ENCODE measurements around the gene PRG3. TPM values are rescaled to one million over a fixed set of nuclear protein-coding genes. Genes with fewer than 3 reads are reported as not detected.

The PRG3 gene
- total RNA-seq, 2 experiments from 2014 or later, result not detected

- intact Hi-C loops (cut with DNase I, micrococcal nuclease), result no loop called here
- Mint-ChIP-seq H3K36me3 (ENCODE audit: low read depth) (no peaks in the 10 kb centered on the region), H3K27ac (no peak overlapping the region), H3K4me1 (ENCODE audit: low read depth) (no peaks in the 10 kb centered on the region), H3K27me3 (peaks cover 21% of the 10 kb centered on the region), H3K4me3 (no peak overlapping the region), H3K9me3 (no peaks in the 10 kb centered on the region)
- Histone ChIP-seq H3K27ac (ENCODE audit: low read depth in 1 of 2, low read length in 2 of 2) (no peak overlapping the region), H3K9me3 (ENCODE audit: control insufficient read depth in 1 of 2, insufficient read depth in 1 of 2, low read length in 2 of 2) (no peaks in the 10 kb centered on the region), H3K4me3 (ENCODE audit: low read length) (no peak overlapping the region), H3K36me3 (ENCODE audit: insufficient read depth, low read length) (no peaks in the 10 kb centered on the region), H3K27me3 (ENCODE audit: control insufficient read depth in 1 of 2, insufficient read depth in 2 of 2, low read length in 2 of 2) (no peaks in the 10 kb centered on the region), H3K4me1 (ENCODE audit: insufficient read depth, low read length) (no peaks in the 10 kb centered on the region)
- CTCF ChIA-PET, result no interaction called here
- no peak for ATAC-seq (ENCODE audit: poor library complexity)
- TF ChIP-seq CTCF (IDR thresholded peaks at IDR 0.05), result no peak
- no peak for DNase-seq
- POLR2A ChIA-PET, result no interaction called here
These were observed 5.5 kb downstream of the PRG3 start for GRCh38 chr11:57375490-57375889.

DNA sequence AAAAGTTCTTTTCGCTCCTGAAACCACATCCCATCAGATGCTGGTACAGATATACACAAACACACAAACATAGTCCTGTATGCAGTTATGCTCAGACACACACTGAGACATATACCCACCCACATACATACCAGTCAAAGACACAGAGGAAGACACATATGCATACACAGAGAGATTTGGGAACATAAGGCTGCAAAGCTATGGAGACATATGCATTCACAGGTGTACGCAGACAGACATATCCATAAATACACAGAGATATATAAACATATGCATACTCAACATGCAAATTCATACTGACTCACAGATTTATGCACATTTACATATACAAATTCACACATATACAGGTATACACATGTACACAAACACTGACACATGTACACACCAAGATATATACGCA, 6.0 kb downstream of the PRG3 start:
- H3K9me3 Mint-ChIP-seq, result no peaks in the 10 kb centered on the region
- H3K4me1 ChIP-seq (ENCODE audit: insufficient read depth, low read length), result no peaks in the 10 kb centered on the region
- no peaks in the 10 kb centered on the region for H3K27me3 ChIP-seq (ENCODE audit: control insufficient read depth in 1 of 2, insufficient read depth in 2 of 2, low read length in 2 of 2)
- H3K27ac Mint-ChIP-seq, result no peak overlapping the region
- ATAC-seq (ENCODE audit: poor library complexity) (no peak), DNase-seq (no peak)
- H3K9me3 ChIP-seq (ENCODE audit: control insufficient read depth in 1 of 2, insufficient read depth in 1 of 2, low read length in 2 of 2), result no peaks in the 10 kb centered on the region
- ChIA-PET CTCF (no interaction called here), POLR2A (no interaction called here)
- intact Hi-C loops (cut with DNase I, micrococcal nuclease), result no loop called here
- no peaks in the 10 kb centered on the region for H3K36me3 ChIP-seq (ENCODE audit: insufficient read depth, low read length)
- H3K4me3 Mint-ChIP-seq, result no peak overlapping the region
- H3K27ac ChIP-seq (ENCODE audit: low read depth in 1 of 2, low read length in 2 of 2), result no peak overlapping the region
- no peaks in the 10 kb centered on the region for H3K36me3 Mint-ChIP-seq (ENCODE audit: low read depth)
- H3K4me1 Mint-ChIP-seq (ENCODE audit: low read depth), result no peaks in the 10 kb centered on the region
- TF ChIP-seq CTCF (IDR thresholded peaks at IDR 0.05), result no peak
- H3K27me3 Mint-ChIP-seq, result peaks cover 21% of the 10 kb centered on the region
- no peak overlapping the region for H3K4me3 ChIP-seq (ENCODE audit: low read length)

GRCh38 chr11:57373146-57373545, 7.8 kb downstream of the PRG3 start:
- Mint-ChIP-seq H3K4me1 (ENCODE audit: low read depth) (no peaks in the 10 kb centered on the region), H3K27ac (no peak overlapping the region), H3K4me3 (no peak overlapping the region), H3K27me3 (peaks cover 13% of the 10 kb centered on the region), H3K9me3 (no peaks in the 10 kb centered on the region), H3K36me3 (ENCODE audit: low read depth) (no peaks in the 10 kb centered on the region)
- H3K4me3 ChIP-seq (ENCODE audit: low read length), result no peak overlapping the region
- intact Hi-C loops (cut with DNase I, micrococcal nuclease), result no loop called here
- H3K4me1 ChIP-seq (ENCODE audit: insufficient read depth, low read length), result no peaks in the 10 kb centered on the region
- no peaks in the 10 kb centered on the region for H3K27me3 ChIP-seq (ENCODE audit: control insufficient read depth in 1 of 2, insufficient read depth in 2 of 2, low read length in 2 of 2)
- no peak for ATAC-seq (ENCODE audit: poor library complexity)
- ChIA-PET POLR2A (no interaction called here), CTCF (no interaction called here)
- no peaks in the 10 kb centered on the region for H3K36me3 ChIP-seq (ENCODE audit: insufficient read depth, low read length)
- no peaks in the 10 kb centered on the region for H3K9me3 ChIP-seq (ENCODE audit: control insufficient read depth in 1 of 2, insufficient read depth in 1 of 2, low read length in 2 of 2)
- H3K27ac ChIP-seq (ENCODE audit: low read depth in 1 of 2, low read length in 2 of 2), result no peak overlapping the region
- TF ChIP-seq CTCF (IDR thresholded peaks at IDR 0.05), result no peak
- no peak for DNase-seq
